ENCODE results near the gene DENND1A. TPM values are rescaled to one million over a fixed set of nuclear protein-coding genes. Genes with fewer than 3 reads are reported as not detected.

Gene DENND1A
- total and polyA plus RNA-seq, 5 experiments from 2014 or later, result 2.6 to 14.3 (median 5.3) TPM

- Mint-ChIP-seq H3K9me3 (peaks cover 0 to 2% (median 0%) of the 10 kb centered on the region in 9 donors), H3K4me3 (no peak overlapping the region), H3K4me1 (peaks cover 0 to 2% (median 0%) of the 10 kb centered on the region in 4 donors), H3K27ac (no peak overlapping the region), H3K36me3 (peaks cover 0 to 2% (median 0%) of the 10 kb centered on the region in 3 donors), H3K27me3 (no peaks in the 10 kb centered on the region)
- DNase-seq (no peak), ATAC-seq (no peak)
- POLR2A ChIA-PET, result no interaction called here
Observed at GRCh38 chr9:123484130-123484529, 445.8 kb downstream of the DENND1A start.

DNA sequence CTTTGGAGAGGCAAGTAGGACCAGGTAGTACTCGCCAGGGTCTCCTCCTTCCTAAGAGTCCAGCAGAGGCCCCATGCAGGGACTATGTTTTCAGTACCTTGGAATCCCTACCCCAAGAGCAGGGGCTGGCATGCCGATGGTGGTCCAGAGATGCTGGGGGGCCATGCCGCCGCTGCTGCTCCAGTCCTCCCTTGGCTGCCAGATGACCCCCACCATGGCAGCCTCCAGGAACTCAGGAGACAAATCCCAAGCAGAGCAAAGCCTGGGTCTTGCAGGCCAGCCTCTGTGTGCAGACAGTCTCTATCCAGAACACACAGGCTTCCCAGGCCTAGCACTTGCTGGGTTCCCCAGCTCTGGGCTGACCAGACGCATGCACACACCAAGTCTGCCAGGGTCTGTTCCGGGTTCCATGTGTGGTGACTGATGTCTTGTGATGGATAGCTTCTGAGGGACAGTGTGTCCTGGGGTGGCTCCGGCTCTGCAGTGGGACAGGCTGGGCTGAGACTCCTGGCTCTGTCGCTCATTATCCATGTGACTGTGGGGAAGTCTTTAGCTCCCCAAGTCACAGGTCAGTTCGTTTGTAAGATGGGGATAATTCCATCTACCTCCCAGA lies 446.6 kb downstream of the DENND1A start:
- Mint-ChIP-seq H3K4me1 (peaks cover 0 to 2% (median 0%) of the 10 kb centered on the region in 4 donors), H3K27me3 (no peaks in the 10 kb centered on the region), H3K36me3 (peaks cover 0 to 2% (median 0%) of the 10 kb centered on the region in 3 donors), H3K4me3 (no peak overlapping the region), H3K9me3 (peaks cover 0 to 2% (median 0%) of the 10 kb centered on the region in 9 donors), H3K27ac (no peak overlapping the region)
- POLR2A ChIA-PET, result no interaction called here
- no peak for DNase-seq
- ATAC-seq, result no peak

DNA sequence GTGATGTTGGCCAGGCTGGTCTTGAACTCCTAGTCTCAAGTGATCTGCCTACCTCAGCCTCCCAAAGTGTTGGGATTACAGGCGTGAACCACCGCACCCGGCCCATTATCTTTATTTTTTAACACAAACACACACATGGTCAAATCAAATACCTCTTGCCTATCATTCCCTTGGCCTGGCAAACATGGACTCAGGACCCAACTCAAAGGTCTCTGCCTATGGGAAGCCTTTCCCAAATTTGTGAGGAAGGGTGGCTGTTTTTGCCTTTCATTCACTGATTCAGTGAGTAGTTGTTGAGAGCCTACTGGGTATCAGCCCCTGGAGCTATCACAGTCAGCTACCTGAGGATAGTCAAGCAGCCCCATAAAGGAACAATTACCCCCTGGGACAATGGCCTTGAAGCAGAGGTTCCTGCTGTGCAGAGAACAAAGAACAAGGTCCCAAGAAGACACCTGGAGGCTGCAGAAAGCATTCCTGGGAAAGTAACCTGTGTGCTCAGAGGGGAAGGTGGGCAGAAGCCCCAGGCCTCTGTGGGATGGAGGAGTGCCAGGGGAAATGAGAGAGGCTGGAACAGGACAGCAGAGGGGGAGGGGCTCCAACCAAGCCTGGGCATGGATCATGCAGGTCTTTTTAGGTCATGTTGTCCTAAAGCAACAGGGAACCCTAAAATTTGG lies 447.5 kb downstream of the DENND1A start:
- Mint-ChIP-seq H3K36me3 (peaks cover 0 to 2% (median 0%) of the 10 kb centered on the region in 3 donors), H3K4me1 (peaks cover 0 to 2% (median 0%) of the 10 kb centered on the region in 4 donors), H3K27me3 (no peaks in the 10 kb centered on the region), H3K27ac (no peak overlapping the region), H3K9me3 (peaks cover 0 to 2% (median 0%) of the 10 kb centered on the region in 9 donors), H3K4me3 (no peak overlapping the region)
- ATAC-seq (no peak), DNase-seq (no peak)
- POLR2A ChIA-PET, result no interaction called here

GRCh38 chr9:123481209-123481865 lies 448.6 kb downstream of the DENND1A start:
- H3K9me3 Mint-ChIP-seq, result peaks cover 0 to 2% (median 0%) of the 10 kb centered on the region in 9 donors
- DNase-seq (no peak), ATAC-seq (no peak)
- no peaks in the 10 kb centered on the region for H3K27me3 Mint-ChIP-seq
- no peak overlapping the region for H3K4me3 Mint-ChIP-seq
- H3K4me1 Mint-ChIP-seq, result peaks cover 0 to 2% (median 0%) of the 10 kb centered on the region in 4 donors
- no peak overlapping the region for H3K27ac Mint-ChIP-seq
- peaks cover 0 to 2% (median 0%) of the 10 kb centered on the region in 3 donors for H3K36me3 Mint-ChIP-seq
- POLR2A ChIA-PET, result no interaction called here

DNA sequence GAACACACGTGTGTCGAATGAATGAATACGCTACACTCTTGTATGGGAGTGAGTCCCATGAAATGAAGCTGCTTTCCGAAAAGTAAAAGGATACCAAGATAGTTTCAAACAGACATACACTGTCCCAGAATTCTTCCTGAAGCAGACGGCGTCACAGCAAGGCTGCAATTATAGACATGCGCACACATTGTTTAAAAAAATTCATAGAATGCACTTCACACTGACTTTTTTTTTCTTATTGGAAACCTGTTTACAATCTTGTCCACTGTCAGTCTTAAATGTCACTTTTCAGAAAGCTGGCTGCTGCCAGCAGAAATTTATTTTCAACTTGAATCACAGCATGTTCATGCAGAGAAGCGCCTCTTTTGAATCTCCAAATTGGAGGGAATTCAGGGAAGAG lies 449.1 kb downstream of the DENND1A start:
- POLR2A ChIA-PET, result no interaction called here
- H3K27me3 Mint-ChIP-seq, result no peaks in the 10 kb centered on the region
- H3K4me3 Mint-ChIP-seq, result no peak overlapping the region
- H3K27ac Mint-ChIP-seq, result peak overlapping the region in 1 of 10 donors; percentile 9
- peaks cover 0 to 2% (median 0%) of the 10 kb centered on the region in 9 donors for H3K9me3 Mint-ChIP-seq
- DNase-seq (no peak), ATAC-seq (no peak)
- H3K36me3 Mint-ChIP-seq, result peaks cover 0 to 5% (median 0%) of the 10 kb centered on the region in 3 donors
- peaks cover 0 to 2% (median 0%) of the 10 kb centered on the region in 4 donors for H3K4me1 Mint-ChIP-seq

DNA sequence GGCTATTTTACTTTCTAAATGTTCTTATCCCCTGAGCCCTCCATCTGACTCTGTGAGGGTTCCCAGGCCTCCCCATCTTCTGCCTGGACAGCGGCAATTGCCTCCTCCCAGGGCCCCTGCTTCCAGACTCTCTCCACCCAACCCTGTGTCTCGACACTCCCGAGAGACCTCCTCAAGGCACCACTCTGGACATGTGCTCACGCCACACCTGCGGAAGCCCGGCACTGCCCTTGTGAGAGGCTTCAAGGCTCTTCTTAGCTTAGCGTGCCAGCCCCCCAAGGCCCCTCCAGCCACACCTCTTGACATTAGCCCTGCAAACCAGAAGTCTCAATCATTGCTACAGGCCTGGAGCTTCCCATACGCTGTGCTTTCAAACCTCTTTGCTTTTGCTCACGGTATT lies 449.8 kb downstream of the DENND1A start:
- peak overlapping the region in 2 of 10 donors; percentile 9 to 17 for H3K27ac Mint-ChIP-seq
- POLR2A ChIA-PET, result interaction anchor here (0.6 kb wide), 1 partner anchor 280 kb away, joined by 7 read pairs; no protein-coding TSS in a partner anchor
- H3K4me1 Mint-ChIP-seq, result peaks cover 0 to 2% (median 0%) of the 10 kb centered on the region in 4 donors
- no peak for DNase-seq
- H3K9me3 Mint-ChIP-seq, result peaks cover 0 to 2% (median 0%) of the 10 kb centered on the region in 9 donors
- ATAC-seq, result no peak
- peaks cover 0 to 7% (median 0%) of the 10 kb centered on the region in 3 donors for H3K36me3 Mint-ChIP-seq
- no peaks in the 10 kb centered on the region for H3K27me3 Mint-ChIP-seq
- no peak overlapping the region for H3K4me3 Mint-ChIP-seq

DNA sequence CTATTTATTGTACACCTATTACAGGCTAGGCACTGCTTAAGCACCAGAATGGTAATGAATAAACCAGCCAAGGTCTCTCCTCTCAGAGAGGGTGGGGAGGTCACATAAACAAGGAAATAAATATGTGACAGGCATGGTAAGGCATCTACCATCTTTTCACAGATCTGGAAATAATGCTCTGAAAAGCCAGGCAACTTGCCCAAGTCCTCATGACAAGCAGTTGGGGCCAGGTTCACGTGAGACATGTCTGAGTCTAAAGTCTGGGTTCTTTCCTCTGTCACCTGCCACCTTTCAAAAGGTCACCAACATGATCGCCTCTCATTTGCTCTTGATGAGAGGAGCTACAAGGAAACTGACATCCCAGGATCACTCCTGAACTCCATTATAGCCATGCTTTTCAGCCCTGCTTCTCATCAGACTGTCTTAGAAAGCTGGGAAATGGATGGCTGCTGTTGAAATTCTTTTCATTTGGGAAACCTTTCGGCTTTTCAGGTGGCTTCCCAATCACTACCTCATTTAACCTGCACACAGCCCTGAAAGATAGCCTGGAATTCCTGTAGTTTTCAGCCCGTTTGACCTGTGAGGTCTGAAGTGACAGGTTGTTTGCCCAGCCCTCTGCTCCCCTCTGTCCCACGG lies 450.8 kb downstream of the DENND1A start:
- peaks cover 0 to 5% (median 0%) of the 10 kb centered on the region in 3 donors for H3K36me3 Mint-ChIP-seq
- H3K27ac Mint-ChIP-seq, result no peak overlapping the region
- DNase-seq, result no peak
- H3K27me3 Mint-ChIP-seq, result no peaks in the 10 kb centered on the region
- peaks cover 0 to 2% (median 0%) of the 10 kb centered on the region in 4 donors for H3K4me1 Mint-ChIP-seq
- ATAC-seq, result no peak
- POLR2A ChIA-PET, result no interaction called here
- no peaks in the 10 kb centered on the region for H3K9me3 Mint-ChIP-seq
- H3K4me3 Mint-ChIP-seq, result no peak overlapping the region

DNA sequence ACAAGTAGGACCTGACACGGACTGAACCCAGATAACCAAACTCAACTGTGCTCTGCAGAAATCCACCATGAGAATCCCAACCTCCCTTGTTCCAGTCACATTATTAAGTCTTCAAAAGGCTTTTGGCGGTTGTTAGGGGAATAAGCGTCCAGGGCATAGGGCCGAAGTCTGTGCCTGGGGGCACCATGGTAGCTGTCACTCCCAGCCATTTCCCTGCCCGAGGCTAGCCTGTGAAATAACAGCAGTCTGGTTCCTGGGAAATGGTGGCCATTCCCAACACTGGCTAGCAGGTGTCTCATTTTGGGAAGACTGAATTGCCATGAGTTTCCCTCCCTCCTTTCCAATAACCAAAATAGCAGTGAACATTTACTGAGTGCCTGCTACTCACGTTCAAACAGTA lies 451.8 kb downstream of the DENND1A start:
- no peak overlapping the region for H3K27ac Mint-ChIP-seq
- DNase-seq, result no peak
- POLR2A ChIA-PET, result no interaction called here
- no peaks in the 10 kb centered on the region for H3K27me3 Mint-ChIP-seq
- H3K36me3 Mint-ChIP-seq, result peaks cover 0 to 5% (median 0%) of the 10 kb centered on the region in 3 donors
- H3K4me1 Mint-ChIP-seq, result peaks cover 0 to 2% (median 0%) of the 10 kb centered on the region in 4 donors
- no peaks in the 10 kb centered on the region for H3K9me3 Mint-ChIP-seq
- ATAC-seq, result no peak
- no peak overlapping the region for H3K4me3 Mint-ChIP-seq

DNA sequence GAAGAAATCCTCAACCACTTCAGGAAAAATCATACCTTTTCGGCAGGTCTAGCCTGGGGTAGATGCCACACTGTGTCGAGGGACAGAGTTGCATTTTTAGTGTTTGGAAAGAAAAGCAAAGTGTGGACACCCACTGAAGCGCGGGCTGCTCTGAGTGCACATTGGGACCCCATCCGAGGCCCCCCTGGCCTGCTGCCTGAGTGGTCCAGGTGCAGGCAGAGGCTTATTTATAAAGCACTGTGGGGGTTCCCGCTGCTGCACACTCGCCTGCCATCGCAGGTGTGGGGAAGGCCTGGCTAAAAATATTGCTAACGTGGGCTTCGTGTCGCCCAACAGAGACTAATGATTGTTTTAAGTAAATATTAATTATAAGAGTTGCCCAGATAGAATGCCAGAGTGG lies 454.5 kb downstream of the DENND1A start:
- H3K4me3 Mint-ChIP-seq, result no peak overlapping the region

GRCh38 chr9:123472862-123473614 lies 456.9 kb downstream of the DENND1A start:
- peak overlapping the region in 1 of 10 donors; percentile 76 for H3K27ac Mint-ChIP-seq
- POLR2A ChIA-PET, result no interaction called here
- H3K36me3 Mint-ChIP-seq, result peaks cover 0 to 7% (median 2%) of the 10 kb centered on the region in 3 donors
- H3K9me3 Mint-ChIP-seq, result no peaks in the 10 kb centered on the region
- ATAC-seq (no peak), DNase-seq (no peak)
- H3K27me3 Mint-ChIP-seq, result no peaks in the 10 kb centered on the region
- H3K4me3 Mint-ChIP-seq, result peak overlapping the region in 1 of 10 donors; percentile 16
- no peaks in the 10 kb centered on the region for H3K4me1 Mint-ChIP-seq

More for the DNA sequence above, 454.5 kb downstream of the DENND1A start:
- ATAC-seq (no peak), DNase-seq (no peak)
- H3K4me1 Mint-ChIP-seq, result no peaks in the 10 kb centered on the region
- peaks cover 0 to 7% (median 2%) of the 10 kb centered on the region in 3 donors for H3K36me3 Mint-ChIP-seq
- POLR2A ChIA-PET, result no interaction called here
- H3K27me3 Mint-ChIP-seq, result no peaks in the 10 kb centered on the region
- no peaks in the 10 kb centered on the region for H3K9me3 Mint-ChIP-seq
- no peak overlapping the region for H3K27ac Mint-ChIP-seq

DNA sequence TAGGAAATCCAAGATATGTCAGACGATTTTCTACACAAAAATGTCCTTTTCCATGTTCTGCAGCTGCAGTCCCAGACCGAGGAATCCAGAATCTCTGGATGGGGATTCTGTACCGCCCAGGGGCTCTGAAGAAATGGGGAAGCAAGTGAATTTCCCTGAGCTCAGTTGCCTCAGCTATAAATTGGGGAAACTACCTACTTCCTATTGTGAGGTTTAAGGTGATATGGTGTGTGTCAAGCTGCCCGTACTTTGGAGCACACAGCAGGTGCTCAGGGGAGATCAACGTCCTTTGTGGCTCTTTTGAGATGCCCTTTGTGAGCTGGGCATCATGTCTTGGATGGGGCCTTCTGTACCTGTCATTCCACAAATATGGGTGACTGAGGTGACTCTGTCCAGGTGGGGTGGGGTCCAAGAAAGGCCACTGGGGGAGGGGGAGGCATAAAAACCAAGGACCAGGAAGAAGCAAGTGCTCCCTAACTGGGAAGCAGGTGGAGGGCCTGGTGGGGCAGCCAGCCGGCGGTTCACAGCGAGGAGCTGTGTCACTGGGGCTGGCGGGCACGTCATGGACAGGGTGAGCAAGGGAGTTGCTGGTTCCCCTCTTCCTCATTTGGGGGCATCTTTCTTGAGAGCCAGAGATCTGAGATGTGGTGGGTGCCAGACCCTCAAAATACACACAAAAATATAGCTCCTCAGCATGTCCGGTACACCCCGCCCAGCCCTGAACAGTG lies 457.9 kb downstream of the DENND1A start:
- peaks cover 0 to 3% (median 0%) of the 10 kb centered on the region in 4 donors for H3K4me1 Mint-ChIP-seq
- POLR2A ChIA-PET, result no interaction called here
- ATAC-seq (no peak), DNase-seq (no peak)
- peaks cover 0 to 7% (median 2%) of the 10 kb centered on the region in 3 donors for H3K36me3 Mint-ChIP-seq
- H3K4me3 Mint-ChIP-seq, result no peak overlapping the region
- H3K27ac Mint-ChIP-seq, result no peak overlapping the region
- H3K9me3 Mint-ChIP-seq, result no peaks in the 10 kb centered on the region
- H3K27me3 Mint-ChIP-seq, result no peaks in the 10 kb centered on the region
